GM10266 (cell line): ENCODE data around the gene PCDH10.

Source experiments
- DNase-seq: peaks from one replicate; pipeline ENCODE4 v3.0.0; 2012; ENCODE audit errors: extremely low spot score
- TF ChIP-seq, protein P1 (sequence below): IDR thresholded peaks from 2 replicates; pipeline ENCODE4 v1.5.1; 2012; ENCODE audit warnings: mild to moderate bottlenecking, low read depth; ENCODE audit not compliant: control insufficient read depth, insufficient read depth; ENCODE audit errors: missing control alignments

PCDH10 gene

GRCh38 chr4:133129237-133129636 lies 19.9 kb upstream of the PCDH10 start:
- no peak for DNase-seq
- TF ChIP-seq, protein P1, sequence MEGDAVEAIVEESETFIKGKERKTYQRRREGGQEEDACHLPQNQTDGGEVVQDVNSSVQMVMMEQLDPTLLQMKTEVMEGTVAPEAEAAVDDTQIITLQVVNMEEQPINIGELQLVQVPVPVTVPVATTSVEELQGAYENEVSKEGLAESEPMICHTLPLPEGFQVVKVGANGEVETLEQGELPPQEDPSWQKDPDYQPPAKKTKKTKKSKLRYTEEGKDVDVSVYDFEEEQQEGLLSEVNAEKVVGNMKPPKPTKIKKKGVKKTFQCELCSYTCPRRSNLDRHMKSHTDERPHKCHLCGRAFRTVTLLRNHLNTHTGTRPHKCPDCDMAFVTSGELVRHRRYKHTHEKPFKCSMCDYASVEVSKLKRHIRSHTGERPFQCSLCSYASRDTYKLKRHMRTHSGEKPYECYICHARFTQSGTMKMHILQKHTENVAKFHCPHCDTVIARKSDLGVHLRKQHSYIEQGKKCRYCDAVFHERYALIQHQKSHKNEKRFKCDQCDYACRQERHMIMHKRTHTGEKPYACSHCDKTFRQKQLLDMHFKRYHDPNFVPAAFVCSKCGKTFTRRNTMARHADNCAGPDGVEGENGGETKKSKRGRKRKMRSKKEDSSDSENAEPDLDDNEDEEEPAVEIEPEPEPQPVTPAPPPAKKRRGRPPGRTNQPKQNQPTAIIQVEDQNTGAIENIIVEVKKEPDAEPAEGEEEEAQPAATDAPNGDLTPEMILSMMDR: no peak

DNA sequence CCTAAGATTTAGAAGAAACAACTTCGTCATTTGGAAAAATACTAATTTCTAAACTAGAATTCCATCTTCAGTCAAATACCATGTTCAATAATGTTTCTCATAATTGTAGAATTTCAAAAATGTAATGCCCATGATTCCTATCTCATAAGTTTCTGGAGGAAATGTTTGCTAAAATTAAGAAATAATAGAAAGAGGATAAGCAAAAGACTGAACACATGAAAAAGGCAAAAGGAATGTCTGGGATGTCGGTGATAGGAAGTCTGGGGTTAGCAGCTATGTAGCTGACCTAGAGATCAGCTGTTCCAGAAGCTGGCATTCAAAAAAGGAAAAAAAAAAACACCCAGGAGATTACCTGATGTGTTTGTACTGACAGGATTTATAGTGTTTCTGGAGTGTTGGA lies 18.9 kb upstream of the PCDH10 start:
- TF ChIP-seq, protein P1: no peak
- no peak for DNase-seq

- no peak for DNase-seq
- TF ChIP-seq, protein P1: no peak
Observed at GRCh38 chr4:133131829-133132460, 17.1 kb upstream of the PCDH10 start.

GRCh38 chr4:133136833-133137232 lies 12.3 kb upstream of the PCDH10 start:
- no peak for DNase-seq
- TF ChIP-seq, protein P1: no peak

DNA sequence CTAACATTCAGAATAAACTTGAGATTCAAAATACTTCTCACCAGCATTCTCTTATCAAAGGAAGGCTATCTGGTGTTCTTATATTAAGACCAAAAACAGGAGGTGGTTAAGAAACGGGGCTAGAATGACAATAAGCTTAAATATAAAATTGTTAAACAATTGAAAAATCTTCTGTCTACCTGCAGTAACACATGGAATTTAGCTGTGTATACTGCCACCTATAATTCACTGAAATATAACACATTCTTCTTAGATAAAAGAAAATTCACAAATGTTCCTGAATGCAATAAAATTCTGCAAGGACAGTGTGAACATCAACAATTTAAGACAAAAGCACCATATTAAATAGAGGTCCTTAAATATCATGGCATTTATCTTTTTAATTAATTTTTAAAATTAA lies 11.5 kb upstream of the PCDH10 start:
- TF ChIP-seq, protein P1: no peak
- DNase-seq: no peak

DNA sequence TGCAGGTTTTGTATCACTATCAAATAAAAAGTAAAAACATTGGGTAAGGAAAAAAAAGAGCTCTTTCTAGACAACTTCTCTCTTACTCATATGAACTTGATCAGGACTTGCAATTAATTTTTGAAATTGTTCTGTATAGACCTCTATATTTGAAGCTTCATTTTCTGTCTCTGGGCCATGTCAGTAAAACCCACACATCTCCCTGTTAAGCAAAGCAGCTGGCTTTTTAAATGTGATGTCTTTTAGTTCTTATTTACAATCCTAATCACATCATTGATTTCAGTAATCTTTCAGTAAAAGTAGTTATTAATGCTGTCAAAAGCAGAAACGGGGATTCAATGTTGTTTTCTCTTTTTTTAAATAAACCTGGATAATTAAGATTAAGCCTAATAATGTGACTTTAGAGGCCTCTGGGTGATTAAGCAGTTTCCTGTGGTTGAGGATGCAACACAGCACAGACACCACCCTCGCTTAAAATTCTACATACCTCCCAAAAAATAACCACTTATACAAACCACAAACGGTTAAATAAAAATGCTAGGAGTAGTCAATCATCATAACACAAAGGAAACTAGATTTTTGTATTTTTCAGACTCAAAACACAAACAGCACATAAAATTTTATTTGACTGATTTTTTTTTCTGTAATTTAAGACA lies 5.2 kb upstream of the PCDH10 start:
- TF ChIP-seq, protein P1: no peak
- DNase-seq: no peak

DNA sequence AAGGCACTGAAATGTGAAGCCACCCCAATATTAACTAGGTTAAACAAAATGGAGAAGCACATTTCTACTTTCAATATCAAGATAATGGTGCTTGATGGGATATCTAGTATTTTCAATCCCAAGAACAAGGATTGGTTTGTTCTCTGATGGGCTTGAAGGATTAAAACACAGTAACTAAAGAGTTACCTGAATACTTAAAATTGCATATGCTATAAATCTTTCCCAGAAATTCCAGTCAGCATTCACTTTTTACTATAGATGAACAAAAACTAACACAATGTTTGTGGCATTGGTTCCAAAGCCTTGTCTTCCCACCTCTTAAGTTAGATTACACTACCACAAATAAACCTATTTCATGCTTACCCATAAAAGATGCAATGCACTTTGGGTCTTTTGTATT lies 3.9 kb upstream of the PCDH10 start:
- DNase-seq: no peak
- TF ChIP-seq, protein P1: no peak
